Neutrophil (primary cell): Measurements from ENCODE around the gene ERBB2.

Experiments
- H3K27ac ChIP-seq: fragments of 200-600 bp; sonication (generic); 2 replicates; pipeline ENCODE4 v1.5.1; 2016; ENCODE audit warnings: mild to moderate bottlenecking, moderate library complexity
- H3K27me3 ChIP-seq: fragments of 200-600 bp; sonication (generic); 2 replicates; pipeline ENCODE4 v1.6.0; 2016; ENCODE audit warnings: mild to moderate bottlenecking
- H3K36me3 ChIP-seq: fragments of 200-600 bp; sonication (generic); 2 replicates; pipeline ENCODE4 v1.5.1; 2017
- H3K4me1 ChIP-seq, 2 experiments: fragments of 200-600 bp in 1 of 2; sonication (generic) in 1 of 2; 1 replicate in 1 of 2; 2 replicates in 1 of 2; pipeline versions ENCODE4 v1.5.1 to v1.6.1; 2013 to 2016; ENCODE audit warnings: low read depth in 1 of 2, low read length in 1 of 2, mild to moderate bottlenecking in 1 of 2, moderate library complexity in 1 of 2; ENCODE audit not compliant: control insufficient read depth in 1 of 2, insufficient read depth in 1 of 2
- H3K4me3 ChIP-seq, 2 experiments: fragments of 200-600 bp in 1 of 2; sonication (generic) in 1 of 2; 1 replicate in 1 of 2; 2 replicates in 1 of 2; pipeline ENCODE4 v1.5.1; 2013 to 2016; ENCODE audit warnings: low read depth in 1 of 2, low read length in 1 of 2, mild to moderate bottlenecking in 1 of 2, moderate library complexity in 1 of 2
- H3K9me3 ChIP-seq: fragments of 200-600 bp; sonication (generic); 2 replicates; pipeline ENCODE4 v1.5.1; 2016
- TF ChIP-seq, protein P1 (sequence below): fragments of 200-600 bp; sonication (generic); IDR thresholded peaks from 2 replicates; pipeline ENCODE4 v1.5.1; 2016; ENCODE audit warnings: antibody characterized with exemption

Gene ERBB2

DNA sequence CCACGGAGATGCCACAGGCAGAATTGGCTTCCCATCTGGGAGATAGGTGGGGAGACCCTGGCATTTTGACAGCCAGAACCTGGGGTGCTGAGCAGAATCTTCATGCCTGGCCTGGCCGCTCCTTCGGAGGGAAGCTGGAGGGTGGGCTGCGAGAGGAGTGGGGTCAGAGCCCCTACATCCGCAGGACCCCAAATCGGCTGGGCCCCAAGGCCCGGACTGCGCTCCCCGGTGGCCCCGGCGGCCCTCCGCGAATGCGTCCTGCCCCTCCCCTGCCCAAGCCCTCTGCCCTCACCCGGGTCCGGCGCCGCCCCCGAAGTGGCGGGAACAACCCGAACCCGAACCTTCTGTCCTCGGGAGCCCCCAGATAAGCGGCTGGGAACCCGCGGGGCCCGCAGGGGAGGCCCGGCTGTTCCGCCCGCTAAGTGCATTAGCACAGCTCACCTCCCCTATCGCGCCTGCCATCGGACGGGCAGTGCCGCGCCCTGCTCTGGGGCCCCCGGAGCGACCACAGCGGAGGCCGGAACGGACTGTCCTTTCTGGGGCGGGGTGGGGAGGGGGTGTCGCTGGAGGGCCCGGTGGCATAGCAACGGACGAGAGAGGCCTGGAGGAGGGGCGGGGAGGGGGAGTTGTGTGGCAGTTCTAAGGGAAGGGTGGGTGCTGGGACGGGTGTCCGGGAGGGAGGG, 32.5 kb upstream of the ERBB2 start:
- Histone ChIP-seq H3K27ac (no peak overlapping the region), H3K36me3 (peaks cover 18% of the 10 kb centered on the region), H3K4me3 (no peak overlapping the region), H3K27me3 (peaks cover 79% of the 10 kb centered on the region), H3K9me3 (no peaks in the 10 kb centered on the region), H3K4me1 (peaks cover 6 to 13% of the 10 kb centered on the region in 2 experiments)
- TF ChIP-seq, protein P1, sequence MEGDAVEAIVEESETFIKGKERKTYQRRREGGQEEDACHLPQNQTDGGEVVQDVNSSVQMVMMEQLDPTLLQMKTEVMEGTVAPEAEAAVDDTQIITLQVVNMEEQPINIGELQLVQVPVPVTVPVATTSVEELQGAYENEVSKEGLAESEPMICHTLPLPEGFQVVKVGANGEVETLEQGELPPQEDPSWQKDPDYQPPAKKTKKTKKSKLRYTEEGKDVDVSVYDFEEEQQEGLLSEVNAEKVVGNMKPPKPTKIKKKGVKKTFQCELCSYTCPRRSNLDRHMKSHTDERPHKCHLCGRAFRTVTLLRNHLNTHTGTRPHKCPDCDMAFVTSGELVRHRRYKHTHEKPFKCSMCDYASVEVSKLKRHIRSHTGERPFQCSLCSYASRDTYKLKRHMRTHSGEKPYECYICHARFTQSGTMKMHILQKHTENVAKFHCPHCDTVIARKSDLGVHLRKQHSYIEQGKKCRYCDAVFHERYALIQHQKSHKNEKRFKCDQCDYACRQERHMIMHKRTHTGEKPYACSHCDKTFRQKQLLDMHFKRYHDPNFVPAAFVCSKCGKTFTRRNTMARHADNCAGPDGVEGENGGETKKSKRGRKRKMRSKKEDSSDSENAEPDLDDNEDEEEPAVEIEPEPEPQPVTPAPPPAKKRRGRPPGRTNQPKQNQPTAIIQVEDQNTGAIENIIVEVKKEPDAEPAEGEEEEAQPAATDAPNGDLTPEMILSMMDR, result no peak

DNA sequence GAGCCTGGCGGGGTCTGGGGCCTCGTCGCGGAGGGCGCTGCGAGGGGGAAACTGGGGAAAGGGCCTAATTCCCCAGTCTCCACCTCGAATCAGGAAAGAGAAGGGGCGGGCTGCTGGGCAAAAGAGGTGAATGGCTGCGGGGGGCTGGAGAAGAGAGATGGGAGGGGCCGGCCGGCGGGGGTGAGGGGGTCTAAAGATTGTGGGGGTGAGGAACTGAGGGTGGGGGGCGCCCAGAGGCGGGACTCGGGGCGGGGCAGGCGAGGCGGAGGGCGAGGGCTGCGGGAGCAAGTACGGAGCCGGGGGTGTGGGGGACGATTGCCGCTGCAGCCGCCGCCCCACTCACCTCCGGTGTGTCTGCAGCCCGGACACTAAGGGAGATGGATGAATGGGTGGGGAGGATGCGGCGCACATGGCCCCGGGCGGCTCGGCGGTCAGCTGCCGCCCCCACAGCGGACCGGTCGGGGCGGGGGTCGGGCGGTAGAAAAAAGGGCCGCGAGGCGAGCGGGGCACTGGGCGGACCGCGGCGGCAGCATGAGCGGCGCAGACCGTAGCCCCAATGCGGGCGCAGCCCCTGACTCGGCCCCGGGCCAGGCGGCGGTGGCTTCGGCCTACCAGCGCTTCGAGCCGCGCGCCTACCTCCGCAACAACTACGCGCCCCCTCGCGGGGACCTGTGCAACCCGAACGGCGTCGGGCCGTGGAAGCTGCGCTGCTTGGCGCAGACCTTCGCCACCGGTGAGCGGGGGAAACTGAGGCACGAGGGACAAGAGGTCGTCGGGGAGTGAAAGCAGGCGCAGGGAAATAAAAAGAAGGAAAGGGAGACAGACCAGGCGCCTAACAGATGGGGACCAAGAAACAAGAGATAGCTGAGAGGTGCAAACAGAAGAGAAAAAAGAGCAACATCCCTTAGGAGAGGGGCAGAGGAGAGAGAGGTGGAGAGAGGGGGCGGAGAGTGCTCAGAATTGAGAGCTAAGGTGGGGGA, 31.6 kb upstream of the ERBB2 start, which contains the start of gene PNMT:
Gene PNMT (plus strand): TSS at position 509 of the 980 bp plus-strand sequence. CDS start 23 bp downstream, at position 532.
- Histone ChIP-seq H3K4me3 (peak within 1 kb of the TSS in 1 of 2 experiments; percentile 3), H3K36me3 (peaks cover 10% of the 10 kb centered on the region), H3K27ac (no peak within 1 kb of the TSS), H3K4me1 (peaks cover 6 to 13% of the 10 kb centered on the region in 2 experiments), H3K9me3 (no peaks in the 10 kb centered on the region), H3K27me3 (peaks cover 87% of the 10 kb centered on the region)
- TF ChIP-seq, protein P1, result no peak

DNA sequence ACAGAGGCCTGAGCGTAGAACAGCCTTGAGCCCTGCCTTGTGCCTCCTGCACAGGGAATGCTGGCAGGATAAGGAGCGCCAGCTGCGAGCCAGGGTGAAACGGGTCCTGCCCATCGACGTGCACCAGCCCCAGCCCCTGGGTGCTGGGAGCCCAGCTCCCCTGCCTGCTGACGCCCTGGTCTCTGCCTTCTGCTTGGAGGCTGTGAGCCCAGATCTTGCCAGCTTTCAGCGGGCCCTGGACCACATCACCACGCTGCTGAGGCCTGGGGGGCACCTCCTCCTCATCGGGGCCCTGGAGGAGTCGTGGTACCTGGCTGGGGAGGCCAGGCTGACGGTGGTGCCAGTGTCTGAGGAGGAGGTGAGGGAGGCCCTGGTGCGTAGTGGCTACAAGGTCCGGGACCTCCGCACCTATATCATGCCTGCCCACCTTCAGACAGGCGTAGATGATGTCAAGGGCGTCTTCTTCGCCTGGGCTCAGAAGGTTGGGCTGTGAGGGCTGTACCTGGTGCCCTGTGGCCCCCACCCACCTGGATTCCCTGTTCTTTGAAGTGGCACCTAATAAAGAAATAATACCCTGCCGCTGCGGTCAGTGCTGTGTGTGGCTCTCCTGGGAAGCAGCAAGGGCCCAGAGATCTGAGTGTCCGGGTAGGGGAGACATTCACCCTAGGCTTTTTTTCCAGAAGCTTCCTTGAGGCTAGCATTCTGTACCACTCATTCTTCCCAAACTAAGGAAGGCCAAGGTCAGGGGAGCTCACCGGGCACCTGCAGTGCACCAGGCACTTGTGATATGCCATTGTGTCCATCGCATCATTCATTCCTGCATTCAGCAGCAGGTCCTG, 29.7 kb upstream of the ERBB2 start:
- TF ChIP-seq, protein P1, result no peak
- no peaks in the 10 kb centered on the region for H3K9me3 ChIP-seq
- H3K4me1 ChIP-seq, result peaks cover 6 to 13% of the 10 kb centered on the region in 2 experiments
- no peaks in the 10 kb centered on the region for H3K36me3 ChIP-seq
- no peak overlapping the region for H3K27ac ChIP-seq
- peaks cover 82% of the 10 kb centered on the region for H3K27me3 ChIP-seq
- no peak overlapping the region for H3K4me3 ChIP-seq

DNA sequence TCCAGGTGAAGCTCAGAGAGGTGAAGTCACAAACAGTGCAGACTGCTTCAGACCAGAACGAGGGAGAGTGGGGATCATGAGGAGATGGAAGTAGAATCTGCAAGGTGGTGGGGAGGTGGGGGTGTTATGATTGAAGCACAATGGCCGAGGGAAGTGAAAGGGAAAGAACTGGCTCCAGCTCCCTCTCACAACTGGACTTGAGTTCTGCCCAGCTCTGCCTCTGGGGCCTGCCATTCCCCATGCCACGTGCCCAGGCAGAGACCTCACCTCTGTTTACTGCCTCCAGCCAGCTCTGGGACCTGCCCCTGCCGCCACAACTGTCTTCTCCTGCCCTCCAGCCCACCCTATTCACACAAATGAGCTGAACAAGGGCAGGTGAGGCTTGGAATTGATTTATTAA, 29.1 kb upstream of the ERBB2 start:
- H3K27me3 ChIP-seq, result peaks cover 76% of the 10 kb centered on the region
- no peak overlapping the region for H3K27ac ChIP-seq
- TF ChIP-seq, protein P1, result no peak
- peaks cover 6 to 13% of the 10 kb centered on the region in 2 experiments for H3K4me1 ChIP-seq
- H3K36me3 ChIP-seq, result no peaks in the 10 kb centered on the region
- H3K4me3 ChIP-seq, result no peak overlapping the region
- no peaks in the 10 kb centered on the region for H3K9me3 ChIP-seq
